Tibial nerve (tissue), 4 donors: Measurements from ENCODE around the gene KIAA2012. TPM values are rescaled to one million over a fixed set of nuclear protein-coding genes. Genes with fewer than 3 reads are reported as not detected.

Experiments used
- DNase-seq, 2 donors: peaks; one replicate each; pipeline ENCODE4 v3.0.0-alpha.2; 2019; ENCODE audit warnings: low spot score in 2 of 2
- H3K27ac ChIP-seq, 4 donors: fragments of 200-600 bp; sonication (generic) in 3 of 4; one replicate each; pipeline ENCODE4 v1.5.1; 2017 to 2019; ENCODE audit warnings: mild to moderate bottlenecking in 1 of 4
- H3K27me3 ChIP-seq, 2 donors: fragments of 200-600 bp; sonication (generic) in 1 of 2; one replicate each; pipeline versions ENCODE4 v1.5.1 to v1.6.0; 2017 to 2019
- H3K36me3 ChIP-seq, 3 donors: fragments of 200-600 bp; sonication (generic); one replicate each; pipeline ENCODE4 v1.5.1; 2018 to 2019
- H3K4me1 ChIP-seq, 4 donors: fragments of 200-600 bp; sonication (generic) in 3 of 4; one replicate each; pipeline ENCODE4 v1.5.1; 2017 to 2019
- H3K4me3 ChIP-seq, 4 donors: fragments of 200-600 bp; sonication (generic) in 3 of 4; one replicate each; pipeline ENCODE4 v1.5.1; 2017 to 2019; ENCODE audit warnings: mild to moderate bottlenecking in 1 of 4, moderate library complexity in 1 of 4
- H3K9me3 ChIP-seq, 4 donors: fragments of 200-600 bp; sonication (generic) in 3 of 4; one replicate each; pipeline ENCODE4 v1.5.1; 2017 to 2019
- CTCF ChIP-seq, 5 experiments: fragments of 200-600 bp in 3 of 5; fragments of 450-650 bp in 2 of 5; sonication (generic) in 3 of 5; IDR thresholded peaks; one replicate each; pipeline ENCODE4 v1.5.1; 2016 to 2019; ENCODE audit warnings: antibody characterized with exemption in 5 of 5, mild to moderate bottlenecking in 3 of 5, moderate library complexity in 2 of 5
- EP300 ChIP-seq, 2 donors: sonication (generic); formaldehyde crosslinking; IDR thresholded peaks; one replicate each; pipeline ENCODE4 v1.6.1; 2017; ENCODE audit warnings: antibody characterized with exemption in 2 of 2, mild to moderate bottlenecking in 1 of 2
- POLR2A ChIP-seq, 2 donors: fragments of 450-650 bp; IDR thresholded peaks; one replicate each; pipeline ENCODE4 v1.6.1; 2017; ENCODE audit warnings: antibody characterized with exemption in 2 of 2, mild to moderate bottlenecking in 2 of 2, moderate library complexity in 2 of 2
- WGBS, 2 donors: methylation state at CpG; one replicate each; pipeline ENCODE4 v1.1.5; 2018; 5-methylcytosine and 5-hydroxymethylcytosine counted together
- total RNA-seq, 4 donors: library from RNA; depleted of rRNA; stranded (reverse); fragments of >200 nt; gene quantifications; one replicate each; pipeline ENCODE4 v1.1.0, GENCODE V29; 2016

KIAA2012 gene
- total RNA-seq, 4 donors from 2014 or later, result not detected

DNA sequence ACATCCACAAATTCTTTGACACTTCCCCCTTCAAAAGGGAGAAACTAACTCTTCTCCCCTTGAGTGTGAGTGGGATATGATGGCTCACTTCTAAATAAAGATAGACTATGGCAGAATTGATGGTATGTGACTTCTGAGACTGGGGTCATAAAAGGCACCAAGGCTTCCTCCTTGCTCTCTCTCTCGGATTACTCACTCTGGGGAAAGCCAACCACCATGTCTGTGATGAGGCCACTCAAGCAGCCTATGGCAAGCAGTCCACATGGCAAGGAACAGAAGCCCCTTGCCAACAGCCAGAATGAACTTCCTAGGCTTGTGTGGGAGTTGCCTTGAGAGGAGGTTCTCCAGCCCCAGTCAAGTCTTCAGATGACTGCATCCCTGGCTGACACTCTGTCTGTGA, 43.6 kb downstream of the KIAA2012 start:
- Histone ChIP-seq H3K4me1 (peaks cover 0 to 12% (median 0%) of the 10 kb centered on the region in 4 donors), H3K9me3 (peaks cover 0 to 10% (median 0%) of the 10 kb centered on the region in 4 donors), H3K4me3 (no peak overlapping the region), H3K27ac (no peak overlapping the region), H3K36me3 (no peaks in the 10 kb centered on the region), H3K27me3 (no peaks in the 10 kb centered on the region)
- no peak for TF ChIP-seq EP300 (IDR thresholded peaks at IDR 0.05)
- DNase-seq, result no peak
- WGBS, 2 donors, result 79 to 85% methylated on average over 1 of the region's 1 CpG

DNA sequence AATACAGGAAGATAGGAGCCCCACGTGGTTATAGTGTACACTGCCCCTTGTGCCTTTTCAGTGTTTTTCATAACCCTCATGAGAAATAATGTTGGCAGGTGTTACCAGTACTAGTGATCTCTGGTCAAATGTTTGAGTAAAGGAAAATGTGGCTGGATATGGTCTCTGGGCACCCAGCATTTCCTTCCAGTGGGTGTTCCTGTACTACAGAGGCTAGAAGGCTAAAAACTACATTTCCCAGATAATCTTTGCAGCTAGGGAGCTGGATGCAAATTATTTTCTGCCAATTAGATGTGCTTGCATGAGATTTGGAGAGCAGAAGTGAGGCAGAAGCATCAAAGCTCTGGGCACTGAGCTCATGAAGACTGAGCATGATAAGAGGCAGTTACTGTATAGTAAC, 45.1 kb downstream of the KIAA2012 start:
- Histone ChIP-seq H3K27me3 (no peaks in the 10 kb centered on the region), H3K4me1 (peaks cover 0 to 18% (median 0%) of the 10 kb centered on the region in 4 donors), H3K9me3 (peaks cover 0 to 10% (median 0%) of the 10 kb centered on the region in 4 donors), H3K27ac (no peak overlapping the region), H3K36me3 (no peaks in the 10 kb centered on the region), H3K4me3 (no peak overlapping the region)
- TF ChIP-seq CTCF (IDR thresholded peaks at IDR 0.05), result no peak
- TF ChIP-seq EP300 (IDR thresholded peaks at IDR 0.05), result no peak
- TF ChIP-seq POLR2A (IDR thresholded peaks at IDR 0.05), result no peak
- 63 to 68% methylated on average over 1 of the region's 1 CpG for WGBS, 2 donors
- DNase-seq, result no peak

DNA sequence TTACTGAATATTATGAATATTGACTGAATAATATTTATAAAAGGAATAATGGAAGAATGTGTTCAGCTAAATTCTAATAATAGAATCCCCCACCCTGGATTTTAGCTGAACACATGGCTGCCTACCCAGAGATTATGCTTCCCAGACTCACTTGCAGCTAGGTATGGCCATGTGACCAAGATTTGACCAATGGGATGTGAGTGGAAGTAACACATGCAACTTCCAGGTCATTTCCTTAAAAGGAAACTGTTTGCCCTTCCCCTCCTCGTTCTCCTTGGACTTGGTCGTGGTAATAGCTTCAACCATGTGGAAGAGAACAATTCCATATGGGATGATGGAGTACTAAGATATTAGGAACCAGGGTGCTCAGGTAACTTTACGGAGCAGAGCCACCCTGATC, 47.8 kb downstream of the KIAA2012 start:
- no peaks in the 10 kb centered on the region for H3K27me3 ChIP-seq
- TF ChIP-seq EP300 (IDR thresholded peaks at IDR 0.05), result no peak
- no peak for TF ChIP-seq POLR2A (IDR thresholded peaks at IDR 0.05)
- no peak for TF ChIP-seq CTCF (IDR thresholded peaks at IDR 0.05)
- H3K4me1 ChIP-seq, result peaks cover 0 to 13% (median 0%) of the 10 kb centered on the region in 4 donors
- 86 to 88% methylated on average over 3 of the region's 3 CpGs for WGBS, 2 donors
- no peak for DNase-seq
- no peaks in the 10 kb centered on the region for H3K36me3 ChIP-seq
- H3K4me3 ChIP-seq, result no peak overlapping the region
- H3K27ac ChIP-seq, result no peak overlapping the region
- H3K9me3 ChIP-seq, result peaks cover 0 to 10% (median 0%) of the 10 kb centered on the region in 4 donors

DNA sequence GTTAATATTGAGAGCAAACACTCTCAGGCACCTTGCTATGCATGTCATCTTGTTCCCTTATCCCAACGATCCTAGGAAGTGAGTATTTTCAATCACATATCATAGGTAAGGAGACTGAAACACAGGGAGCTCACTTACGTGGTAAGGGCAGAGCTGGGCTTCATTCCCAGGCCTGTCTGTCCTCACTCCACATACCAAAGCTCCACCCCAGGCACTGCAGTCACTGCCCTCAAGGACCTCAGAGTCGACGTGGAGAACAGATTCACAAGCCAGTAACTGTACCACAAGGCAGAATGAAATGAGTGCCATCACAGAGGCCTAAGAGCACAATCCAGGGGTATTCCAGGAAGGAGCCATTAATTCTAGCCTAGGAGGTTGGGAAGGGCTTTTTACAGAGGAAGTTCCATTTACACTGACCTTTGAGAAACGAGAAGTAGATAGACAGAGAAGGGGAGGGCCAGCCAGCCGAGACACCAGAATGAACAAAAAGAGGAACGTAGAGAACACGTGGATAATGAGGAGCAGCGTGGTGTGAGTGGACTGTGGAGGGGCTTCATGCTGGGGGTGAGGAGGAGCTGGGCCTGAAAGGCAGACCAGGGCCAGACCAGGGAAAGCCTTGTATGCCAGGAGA, 48.6 kb downstream of the KIAA2012 start:
- 70 to 72% methylated on average over 9 of the region's 9 CpGs for WGBS, 2 donors
- no peaks in the 10 kb centered on the region for H3K27me3 ChIP-seq
- no peak overlapping the region for H3K4me3 ChIP-seq
- H3K9me3 ChIP-seq, result peaks cover 0 to 10% (median 0%) of the 10 kb centered on the region in 4 donors
- H3K4me1 ChIP-seq, result peaks cover 0 to 10% (median 0%) of the 10 kb centered on the region in 4 donors
- H3K27ac ChIP-seq, result no peak overlapping the region
- no peak for DNase-seq
- TF ChIP-seq EP300 (IDR thresholded peaks at IDR 0.05) (no peak), CTCF (IDR thresholded peaks at IDR 0.05) (no peak), POLR2A (IDR thresholded peaks at IDR 0.05) (no peak)
- no peaks in the 10 kb centered on the region for H3K36me3 ChIP-seq

DNA sequence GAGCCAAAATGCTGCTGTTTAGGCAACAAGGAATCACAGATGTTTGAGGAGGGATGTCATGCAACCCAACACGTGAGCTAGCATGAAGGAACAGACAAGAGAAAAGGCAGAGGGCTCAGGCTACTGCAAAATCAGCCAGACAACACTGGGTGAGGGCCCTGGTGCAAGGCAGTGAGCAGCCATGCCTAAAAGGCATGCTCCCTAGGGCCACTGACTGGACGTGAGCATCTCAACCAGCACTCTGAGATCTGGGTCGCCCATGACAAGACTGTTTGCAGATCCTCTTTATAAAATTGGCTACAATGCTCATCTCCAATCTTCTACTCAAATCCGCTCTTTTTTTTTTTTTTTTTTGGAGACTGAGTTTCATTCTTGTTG, 49.1 kb downstream of the KIAA2012 start:
- WGBS, 2 donors, result 90 to 91% methylated on average over 4 of the region's 4 CpGs
- no peaks in the 10 kb centered on the region for H3K36me3 ChIP-seq
- peaks cover 0 to 10% (median 0%) of the 10 kb centered on the region in 4 donors for H3K9me3 ChIP-seq
- TF ChIP-seq POLR2A (IDR thresholded peaks at IDR 0.05) (no peak), EP300 (IDR thresholded peaks at IDR 0.05) (no peak), CTCF (IDR thresholded peaks at IDR 0.05) (no peak)
- H3K27ac ChIP-seq, result no peak overlapping the region
- DNase-seq, result no peak
- no peak overlapping the region for H3K4me3 ChIP-seq
- peaks cover 0 to 10% (median 0%) of the 10 kb centered on the region in 4 donors for H3K4me1 ChIP-seq
- H3K27me3 ChIP-seq, result no peaks in the 10 kb centered on the region
